Daoy (cell line): ENCODE measurements around the gene NCAM1. TPM values are rescaled to one million over a fixed set of nuclear protein-coding genes. Genes with fewer than 3 reads are reported as not detected.
A peak's percentile ranks its signal among the peaks of the same experiment; 100 is the strongest.
"Not testable (repeated sequence)": the region's sequence is repeated elsewhere in the genome, so short reads cannot be mapped to it uniquely, and the experiment has no call there.

Experiments
- DNase-seq: peaks from one replicate; pipeline ENCODE4 v3.0.0-alpha.2; 2015; ENCODE audit warnings: low read depth
- total RNA-seq: library from RNA; depleted of rRNA; stranded (reverse); fragments of >200 nt; shearing (Covaris generic); gene quantifications from 2 replicates; pipeline ENCODE4 v1.2.3, GENCODE V29; 2014

The NCAM1 gene
- total RNA-seq, 1 experiment from 2014 or later, result 21.3 TPM

DNA sequence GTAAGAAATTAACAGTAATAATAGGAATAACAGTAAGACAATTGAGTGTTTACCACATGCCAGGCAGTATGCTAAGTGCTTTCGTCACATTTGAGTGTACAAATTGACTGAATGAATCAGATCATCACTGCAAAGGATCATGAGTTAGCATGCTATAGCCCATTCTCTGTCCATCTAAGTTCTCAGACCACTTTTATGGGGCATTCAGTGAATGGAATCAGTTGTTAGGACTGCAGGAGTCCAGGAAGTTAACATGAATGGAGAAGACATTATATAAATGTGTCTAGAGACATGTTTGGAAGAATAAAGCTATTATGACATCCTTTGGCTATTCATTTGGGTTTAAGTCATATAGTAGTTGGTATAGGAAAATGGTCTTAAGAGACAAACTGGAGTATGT is 59.9 kb downstream of the NCAM1 start:
- no peak for DNase-seq

DNA sequence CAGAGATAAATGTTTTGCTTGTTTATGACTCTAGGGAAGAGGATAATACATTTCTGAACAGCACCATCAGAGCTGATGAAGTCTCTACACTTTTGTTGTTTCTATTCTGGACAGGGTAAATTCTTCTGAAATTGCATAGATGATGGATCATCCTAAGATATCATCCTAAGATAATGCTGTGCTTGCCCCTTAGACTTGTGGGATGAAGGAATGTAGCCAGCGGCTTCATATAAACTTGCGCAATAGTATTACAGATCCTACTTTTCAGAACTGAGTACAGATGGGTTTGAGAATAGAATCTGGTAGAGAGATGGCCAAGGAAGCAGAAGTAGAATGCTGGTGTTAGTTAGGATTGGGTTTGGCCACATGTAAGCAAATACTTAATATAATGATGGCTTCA is 61.0 kb downstream of the NCAM1 start:
- DNase-seq, result no peak

DNA sequence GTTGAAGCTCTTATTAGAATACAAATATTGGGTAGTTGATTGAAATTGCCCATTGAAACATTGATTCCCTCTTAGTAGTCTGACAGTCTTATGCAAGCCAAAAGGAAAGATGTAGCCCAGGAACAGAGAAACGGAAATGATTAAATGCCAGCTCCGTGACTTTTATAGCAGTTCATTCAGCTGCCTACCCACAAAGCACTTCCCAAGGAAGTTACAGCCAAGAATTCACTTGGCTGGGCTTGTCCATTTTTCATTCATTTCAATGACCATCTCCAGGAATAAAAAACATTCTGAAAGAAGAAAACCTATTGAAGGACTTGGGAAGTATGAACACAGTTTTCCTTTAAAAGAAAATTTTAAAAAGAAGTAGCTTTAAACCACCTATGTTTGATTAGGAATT is 62.0 kb downstream of the NCAM1 start:
- peak; percentile 46 for DNase-seq

DNA sequence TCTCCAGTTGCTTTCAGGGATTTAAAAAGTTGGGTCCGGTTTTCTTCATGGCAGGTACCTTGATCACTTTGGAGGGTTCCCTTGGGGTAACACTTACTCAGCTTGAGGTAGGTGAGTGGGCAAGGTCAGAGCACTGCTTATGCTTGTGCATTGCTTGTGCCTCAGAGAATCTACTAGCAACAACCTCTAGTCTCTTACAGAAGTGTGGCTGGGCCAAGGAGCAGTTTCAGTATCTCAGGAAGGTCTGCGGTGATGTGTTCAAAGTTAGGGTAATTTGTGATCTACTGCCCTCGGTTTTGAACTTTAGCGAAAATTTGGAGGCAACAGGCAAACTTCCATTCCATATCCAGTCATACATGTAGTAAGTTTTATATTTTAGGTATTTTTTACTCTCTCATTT is 62.8 kb downstream of the NCAM1 start:
- DNase-seq, result no peak

DNA sequence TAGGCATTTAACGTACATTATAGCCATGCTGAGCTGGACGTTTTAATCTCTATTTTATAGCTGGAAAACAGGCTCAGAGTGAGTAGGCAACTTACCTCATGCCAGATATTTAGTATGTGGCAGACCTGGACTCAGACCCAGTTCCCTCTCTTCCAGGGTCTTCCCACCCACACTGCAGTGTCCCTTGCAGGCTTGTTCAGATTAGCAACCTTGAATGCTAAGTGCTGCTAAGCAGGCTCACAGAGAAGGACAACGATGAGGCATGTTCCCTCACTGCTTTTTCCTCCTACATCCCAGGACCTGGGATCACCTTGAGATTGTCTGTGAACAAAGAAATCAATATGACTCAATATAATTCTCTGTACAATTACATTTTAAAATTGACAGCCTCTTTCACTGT is 65.6 kb downstream of the NCAM1 start:
- DNase-seq, result no peak

DNA sequence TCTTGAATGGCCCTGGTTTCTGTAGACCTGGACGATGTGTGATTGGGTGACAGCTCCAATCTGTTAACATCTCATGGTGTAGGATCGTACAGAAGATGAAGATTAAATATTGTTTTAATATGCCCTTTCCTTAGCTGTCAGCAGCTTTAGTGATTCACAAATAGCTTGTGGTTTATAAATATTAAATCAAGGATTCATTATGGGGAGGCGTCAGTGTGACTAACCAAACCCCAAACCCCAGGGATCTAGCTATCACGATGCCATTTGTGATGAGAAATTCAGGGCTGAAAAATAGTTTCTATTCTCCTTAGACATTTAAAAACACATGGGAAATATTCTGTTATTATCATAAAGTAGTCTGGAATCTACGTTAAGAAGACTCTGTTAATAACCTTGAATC is 73.4 kb downstream of the NCAM1 start:
- peak; percentile 24 for DNase-seq

DNA sequence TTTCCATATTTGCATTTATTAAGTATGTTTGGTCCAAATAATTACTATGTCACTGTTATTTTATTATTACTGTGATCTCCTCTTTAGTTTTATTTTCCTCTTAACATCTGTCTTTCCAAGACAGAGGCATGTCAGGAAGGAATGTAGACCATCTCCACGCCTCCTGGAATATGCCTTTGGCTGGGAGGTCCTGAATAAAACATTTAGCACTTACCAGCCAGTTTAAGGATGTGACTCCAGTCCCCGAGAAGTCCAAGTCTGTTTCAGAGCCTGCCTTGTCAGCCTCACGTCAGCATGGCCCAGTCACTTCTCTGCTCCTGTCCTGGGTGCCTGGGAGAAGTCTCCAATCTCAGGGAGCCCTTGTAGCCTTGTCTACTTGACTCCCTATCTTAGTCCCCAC is 74.5 kb downstream of the NCAM1 start:
- DNase-seq, result no peak

DNA sequence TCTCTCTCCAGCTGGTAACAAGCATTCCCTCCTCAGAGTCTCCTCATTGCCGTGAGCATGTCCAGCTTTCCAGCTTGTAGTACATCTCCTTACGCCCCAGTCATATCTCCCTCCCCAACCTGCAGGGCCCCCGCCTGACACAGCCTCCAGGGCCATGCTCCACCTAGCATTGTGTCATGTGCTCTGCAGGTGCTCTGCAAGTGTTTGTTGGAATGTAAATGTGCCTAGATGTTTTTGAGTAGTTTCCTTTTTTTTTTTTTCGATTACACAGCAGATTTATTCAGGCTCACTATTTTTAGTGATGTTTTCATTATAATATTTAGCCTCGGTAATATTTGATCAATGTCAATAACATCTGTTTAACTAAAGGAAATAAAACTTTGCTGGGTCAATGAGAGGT is 82.5 kb downstream of the NCAM1 start:
- DNase-seq, result no peak

DNA sequence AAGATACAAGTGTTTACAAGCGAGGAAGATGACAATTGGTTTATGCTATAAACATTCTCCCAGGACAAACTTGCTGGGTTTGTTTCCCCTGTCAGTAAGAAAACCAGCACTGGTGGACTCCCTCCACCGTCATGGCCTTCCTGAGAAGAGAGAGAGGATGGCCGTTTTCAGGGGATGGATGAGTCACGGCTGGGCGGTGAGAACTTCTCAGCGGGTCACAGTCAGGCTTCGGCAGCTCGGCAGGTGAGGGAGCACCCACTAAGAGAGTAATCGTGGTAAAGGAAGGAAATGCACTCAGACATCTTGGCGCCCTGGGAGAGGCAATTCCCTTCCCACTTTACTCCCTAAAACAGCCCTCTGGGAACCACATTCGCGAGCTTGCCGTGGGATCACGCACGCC is 83.9 kb downstream of the NCAM1 start:
- peak; percentile 13 for DNase-seq

DNA sequence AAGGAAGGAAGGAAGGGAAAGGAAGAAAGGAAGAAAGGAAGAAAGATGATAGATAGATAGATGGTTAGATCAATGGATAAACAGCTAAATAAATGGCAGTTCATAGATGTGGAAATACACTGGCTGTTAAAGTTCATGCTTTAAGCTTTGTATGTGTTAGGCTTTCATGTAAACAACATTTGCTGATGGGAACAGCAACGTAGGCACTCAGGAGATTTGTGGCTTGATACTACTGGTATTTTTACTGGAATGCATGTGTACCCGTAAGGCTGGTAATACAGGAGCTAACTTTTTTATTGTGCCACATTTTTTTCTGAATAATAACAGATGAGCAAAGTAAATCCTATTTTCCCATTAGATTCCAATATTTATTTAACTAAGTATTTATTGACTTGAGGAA is 85.6 kb downstream of the NCAM1 start:
- DNase-seq, result no peak

DNA sequence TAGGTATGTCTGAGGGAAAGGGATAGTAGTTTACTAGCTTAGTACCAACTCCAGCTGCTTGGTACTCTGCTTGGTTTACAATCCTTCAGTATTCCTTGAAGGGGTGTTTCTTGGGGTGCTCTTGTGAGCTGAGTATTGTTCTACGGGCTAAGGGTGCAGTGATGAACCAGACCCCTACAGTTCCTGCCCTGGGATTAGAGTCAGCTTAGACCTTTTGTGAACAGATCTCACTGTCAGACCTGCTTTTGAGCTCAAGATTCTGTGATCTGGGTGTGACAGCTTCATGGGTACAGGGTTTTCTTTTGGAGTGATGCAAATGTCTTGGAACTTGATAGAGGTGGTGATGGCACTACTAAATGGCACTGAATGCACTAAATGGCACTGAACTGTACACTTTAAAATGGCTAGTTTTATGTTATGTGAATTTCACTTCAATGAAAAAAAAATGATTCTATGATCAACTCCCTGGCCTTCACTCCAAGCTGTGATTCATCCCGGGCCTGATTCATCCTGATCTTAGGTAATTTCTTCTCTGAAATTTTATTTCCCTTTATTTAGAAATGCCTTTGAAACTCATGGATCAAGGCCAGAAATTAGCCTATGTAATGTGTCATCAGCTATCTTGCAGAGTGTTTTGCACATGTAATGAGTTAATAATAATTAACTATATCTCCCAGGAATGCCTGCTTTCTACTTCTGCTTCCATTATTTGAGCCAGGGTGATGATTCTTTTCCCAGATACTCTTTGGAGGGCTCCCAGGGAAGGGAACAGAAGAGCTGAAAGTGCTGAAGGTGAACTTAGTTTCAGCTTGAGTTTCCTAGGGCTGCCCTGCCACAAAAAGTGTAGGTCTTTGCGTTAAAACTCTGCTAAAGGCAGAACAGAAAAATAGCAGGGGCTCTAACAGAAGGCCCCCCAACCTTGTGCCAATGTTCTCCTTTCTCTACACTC is 87.9 kb downstream of the NCAM1 start:
- DNase-seq, result peak; percentile 36

DNA sequence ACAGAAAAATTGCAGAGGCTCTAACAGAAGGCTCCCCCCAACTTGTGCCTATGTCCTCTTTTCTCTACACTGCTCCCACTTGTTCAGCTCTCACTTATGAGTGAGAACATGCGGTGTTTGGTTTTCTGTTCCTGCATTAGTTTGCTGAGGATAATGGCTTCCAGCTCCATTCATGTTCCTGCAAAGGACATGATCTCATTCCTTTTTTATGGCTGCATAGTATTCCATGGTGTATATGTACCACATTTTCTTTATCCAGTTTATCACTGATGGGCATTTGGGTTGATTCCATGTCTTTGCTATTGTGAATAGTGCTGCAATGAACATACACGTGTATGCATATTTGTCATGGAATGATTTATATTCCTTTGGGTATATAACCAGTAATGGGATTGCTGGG is 91.8 kb downstream of the NCAM1 start:
- not testable (repeated sequence) for DNase-seq

DNA sequence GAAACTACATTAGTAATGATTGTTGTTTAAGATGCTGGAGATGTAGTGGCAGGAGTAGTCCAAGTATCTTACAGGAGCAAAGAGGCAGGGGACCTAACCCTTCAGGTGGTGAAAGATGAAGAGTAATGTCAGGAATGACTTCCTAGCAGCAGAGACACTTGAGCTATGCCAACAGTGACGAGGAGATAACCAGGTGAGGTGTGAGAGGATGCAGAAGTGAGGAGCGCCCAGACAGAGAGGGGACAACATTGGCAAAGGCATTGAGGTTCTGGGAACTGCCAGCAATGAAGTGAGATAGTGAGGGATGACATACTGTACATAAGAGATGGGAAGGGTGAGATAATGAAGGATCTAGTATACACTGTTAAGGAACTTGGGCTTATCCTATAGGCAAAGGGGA is 95.8 kb downstream of the NCAM1 start:
- DNase-seq, result no peak

DNA sequence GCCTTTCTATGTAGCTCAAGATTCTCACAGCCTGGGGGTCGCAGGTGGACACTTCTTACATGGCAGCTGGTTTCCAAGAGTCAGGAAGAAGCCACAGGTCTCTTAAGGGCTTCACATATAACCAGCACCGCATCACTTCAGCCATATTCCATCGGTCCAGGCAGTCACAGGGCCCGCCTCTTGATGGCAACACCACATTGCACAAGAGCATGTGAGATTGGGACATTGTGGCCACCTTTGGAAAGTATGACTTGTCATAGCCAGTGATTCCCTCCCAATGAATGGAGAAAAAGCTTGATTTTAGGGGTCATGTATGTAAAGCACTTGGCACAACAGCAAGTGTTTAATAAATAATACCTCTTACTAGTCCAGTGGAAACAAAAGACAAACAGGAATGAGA is 98.3 kb downstream of the NCAM1 start:
- DNase-seq, result no peak

DNA sequence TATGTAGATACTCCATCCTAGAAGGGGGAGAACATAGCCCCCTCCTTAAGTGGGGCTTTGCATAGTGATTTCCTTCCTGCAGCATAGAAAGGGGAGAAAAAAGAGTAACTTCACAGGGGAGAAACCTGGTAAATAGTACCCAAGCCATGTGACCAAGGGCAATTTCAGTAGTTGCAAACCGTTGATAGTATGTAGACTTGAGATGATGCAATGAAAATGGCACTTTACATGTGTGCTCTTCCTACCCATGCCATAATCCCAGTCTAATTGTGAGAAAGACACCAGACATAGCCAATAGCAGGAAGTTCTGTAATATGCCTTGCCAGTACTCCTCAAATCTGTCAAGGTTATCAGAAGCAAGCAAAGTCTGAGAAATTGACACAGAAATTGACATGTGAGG is 104.1 kb downstream of the NCAM1 start:
- DNase-seq, result no peak

DNA sequence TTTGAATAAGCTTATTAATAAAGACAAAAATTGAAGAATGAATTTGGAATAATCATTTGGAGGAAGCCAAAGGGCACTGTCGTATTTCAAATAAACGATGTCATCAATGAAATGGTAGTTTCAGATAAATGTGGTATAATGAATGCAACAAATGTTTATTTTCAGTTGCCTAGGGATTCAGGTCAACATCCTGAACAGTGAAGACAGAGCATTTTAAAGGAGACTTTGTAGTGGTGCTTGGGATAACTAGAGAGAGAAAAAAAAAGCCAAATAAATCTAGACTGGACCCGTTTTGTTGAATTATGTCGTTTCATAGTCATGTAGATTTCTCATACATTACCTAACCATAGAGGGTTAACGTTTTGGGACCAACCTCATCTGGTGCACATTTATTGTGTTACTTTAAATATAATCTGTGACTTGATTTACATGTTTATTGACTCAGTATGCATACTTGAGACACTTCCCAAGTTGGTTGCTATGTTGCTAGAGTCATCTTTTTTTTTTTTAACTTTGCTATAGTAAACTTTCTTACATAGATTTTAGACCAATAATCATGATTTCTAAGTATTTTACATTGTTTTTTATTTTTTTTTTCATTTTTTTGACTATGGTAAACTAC is 111.1 kb downstream of the NCAM1 start:
- no peak for DNase-seq

DNA sequence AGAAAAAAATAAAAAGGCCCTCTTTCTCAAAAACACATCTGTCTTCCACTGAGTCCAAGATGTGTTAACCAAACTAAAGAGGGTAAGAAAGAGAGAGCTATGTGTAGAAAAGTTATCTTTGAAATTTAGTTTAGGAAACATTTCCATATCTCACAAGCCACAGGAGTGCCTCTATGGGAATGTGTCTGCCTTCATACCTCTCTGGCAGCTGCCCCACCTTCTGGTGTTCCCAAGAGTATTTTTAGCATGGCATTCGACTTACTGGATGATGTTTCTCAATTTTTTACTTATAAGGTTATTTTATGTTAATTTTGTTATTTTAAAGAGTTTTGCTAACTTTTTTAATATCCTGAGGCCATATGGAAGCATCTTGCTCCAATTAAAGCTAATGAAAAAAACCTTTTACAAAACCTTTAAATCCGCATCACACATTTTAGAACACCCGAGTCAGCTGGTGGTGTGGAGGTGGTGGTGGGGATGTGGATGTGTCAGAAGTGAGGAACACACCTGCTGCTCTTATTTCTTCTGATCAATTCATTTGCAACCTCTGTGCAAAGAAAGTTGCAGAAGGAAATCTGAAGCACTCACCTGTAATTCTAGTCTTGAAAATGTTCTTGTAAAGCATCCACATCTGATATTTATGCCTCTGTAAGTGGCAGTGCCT is 112.2 kb downstream of the NCAM1 start:
- no peak for DNase-seq

DNA sequence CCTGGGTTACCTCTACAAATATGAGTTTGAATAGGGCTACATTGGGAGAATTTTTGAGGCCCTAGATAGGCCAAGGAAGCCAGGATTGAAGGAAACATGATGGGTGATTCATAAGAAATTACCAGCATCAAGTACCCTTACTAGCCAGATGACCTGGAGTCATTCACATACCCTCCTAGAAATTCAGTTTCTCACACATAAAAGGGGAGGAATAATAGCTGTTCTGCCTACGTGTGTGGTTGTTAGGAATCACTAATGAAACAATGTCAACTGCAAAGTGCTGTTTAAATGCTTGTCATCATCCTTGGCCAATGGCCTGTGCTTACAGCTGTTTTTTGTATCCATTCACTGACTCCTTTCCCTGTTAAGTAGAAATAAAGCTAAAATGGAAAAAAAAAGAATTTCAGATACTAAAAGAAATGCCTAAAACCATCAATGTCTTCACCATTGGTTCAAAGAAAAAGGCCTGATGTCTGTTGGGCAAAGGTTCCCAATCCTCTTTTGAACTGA is 114.4 kb downstream of the NCAM1 start:
- DNase-seq, result no peak

DNA sequence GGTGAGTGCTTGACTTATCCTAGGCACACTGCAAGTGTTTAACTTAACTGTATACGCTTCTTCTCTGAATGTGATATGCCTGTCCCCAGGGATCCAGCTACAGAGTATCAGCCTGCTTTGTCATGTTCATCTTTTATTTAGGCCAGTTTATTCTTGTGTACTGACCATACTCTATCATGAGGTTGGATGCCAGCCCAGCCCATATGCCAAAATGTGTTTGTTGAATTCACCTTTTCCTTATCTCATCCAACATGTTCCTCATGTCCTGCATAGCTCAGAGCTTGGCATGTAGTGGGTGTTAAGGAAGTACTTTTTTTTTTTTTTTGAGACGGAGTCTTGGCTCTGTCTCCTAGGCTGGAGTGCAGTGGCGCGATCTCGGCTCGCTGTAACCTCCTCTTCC is 116.2 kb downstream of the NCAM1 start:
- DNase-seq, result no peak

DNA sequence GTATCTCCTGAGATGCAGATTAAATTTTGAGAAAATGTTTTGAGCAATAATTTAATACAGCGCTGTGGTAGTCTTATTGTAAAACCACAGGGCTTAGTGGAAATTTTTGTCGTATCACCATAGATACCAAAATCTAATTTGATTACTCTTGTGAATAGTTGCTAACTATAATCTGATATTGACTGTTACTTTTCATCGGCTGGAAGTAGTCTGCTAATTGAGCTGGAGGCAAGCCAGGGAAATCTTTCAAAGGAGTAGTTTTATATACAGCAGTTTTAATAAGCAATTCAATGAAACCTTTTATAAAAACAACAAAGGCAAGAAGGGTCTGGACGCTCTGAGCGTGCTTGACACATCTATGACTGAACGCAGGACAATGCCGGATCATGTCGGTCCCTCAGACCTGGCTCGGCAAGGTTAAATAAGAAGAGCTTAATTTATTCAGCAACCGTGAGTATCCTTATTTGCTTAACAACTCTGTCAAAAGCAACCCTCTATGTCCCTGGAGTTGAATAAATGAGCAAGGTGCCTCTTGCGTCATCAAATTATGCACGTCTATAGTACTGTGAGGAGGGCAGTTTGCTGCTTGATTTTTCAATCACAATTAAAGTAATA is 121.2 kb downstream of the NCAM1 start:
- DNase-seq, result no peak

DNA sequence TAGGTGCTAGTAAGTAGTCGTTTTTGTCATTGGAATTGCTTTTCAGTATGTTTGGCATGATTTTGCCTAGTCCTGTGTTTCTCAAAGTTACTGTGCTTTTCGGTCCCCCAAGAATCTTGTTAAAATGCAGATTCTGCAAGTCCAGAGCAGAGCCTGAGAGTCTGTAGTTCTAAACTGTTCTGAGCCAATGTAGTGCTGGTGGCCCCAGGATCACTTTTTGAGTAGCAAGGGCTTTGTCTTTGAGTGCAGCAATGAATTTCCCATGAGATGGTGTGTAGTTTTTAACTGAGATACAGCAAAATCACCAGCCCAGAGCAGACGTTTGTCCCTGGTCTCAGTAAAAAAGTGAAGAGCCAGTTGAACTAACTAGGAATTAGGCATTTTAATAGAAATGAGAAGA is 122.4 kb downstream of the NCAM1 start:
- no peak for DNase-seq

DNA sequence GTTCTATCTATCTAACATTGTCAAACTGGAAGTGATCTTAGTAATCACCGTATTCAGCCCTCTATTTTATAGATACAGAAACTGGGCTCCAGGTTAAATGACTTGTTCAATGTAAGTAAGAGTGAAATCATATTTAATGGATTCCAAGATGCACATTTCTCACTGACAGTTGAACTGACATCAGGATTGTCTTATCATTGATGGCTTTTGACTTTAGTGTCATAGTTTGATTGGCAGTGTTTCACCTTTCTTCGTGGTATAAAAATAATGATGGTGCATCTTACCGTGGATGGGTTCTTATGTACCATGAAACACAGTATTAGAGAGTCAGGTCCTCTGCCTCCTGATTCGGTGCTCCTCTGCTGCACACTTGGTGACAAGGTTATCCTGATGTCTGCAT is 123.1 kb downstream of the NCAM1 start:
- no peak for DNase-seq
